Stimulated activated CD8-positive, alpha-beta memory T cell treated with anti-CD3 and anti-CD28 coated beads, Interleukin-15, amount 100 ng/mL, for 24 hours (primary cell): Measurements from ENCODE around the gene PRKACG.
"Not testable (repeated sequence)": the region's sequence is repeated elsewhere in the genome, so short reads cannot be mapped to it uniquely, and the experiment has no call there.

Source experiments
- DNase-seq: peaks from one replicate; pipeline ENCODE4 v3.0.0-alpha.2; 2020; ENCODE audit warnings: low read depth

The PRKACG gene

DNA sequence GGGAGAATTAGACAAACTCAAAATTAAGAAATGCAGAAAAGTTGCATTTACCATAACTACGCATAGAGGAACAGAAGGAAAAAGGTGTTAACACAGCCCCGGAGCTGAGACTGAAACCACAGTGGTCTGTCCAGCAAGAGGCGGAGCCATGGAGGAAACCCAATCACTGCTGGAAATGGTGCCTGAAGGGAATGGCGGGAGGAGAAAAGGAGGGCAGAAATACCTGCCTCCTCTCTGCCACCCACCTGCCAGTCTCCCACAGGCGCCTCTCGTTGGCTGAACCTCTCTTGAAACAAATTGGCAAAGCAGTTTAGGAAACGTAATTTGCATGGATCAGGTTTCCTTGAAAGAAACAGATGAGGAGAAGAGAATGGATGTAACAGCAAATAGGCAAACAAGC, 9.7 kb upstream of the PRKACG start:
- DNase-seq: no peak

DNA sequence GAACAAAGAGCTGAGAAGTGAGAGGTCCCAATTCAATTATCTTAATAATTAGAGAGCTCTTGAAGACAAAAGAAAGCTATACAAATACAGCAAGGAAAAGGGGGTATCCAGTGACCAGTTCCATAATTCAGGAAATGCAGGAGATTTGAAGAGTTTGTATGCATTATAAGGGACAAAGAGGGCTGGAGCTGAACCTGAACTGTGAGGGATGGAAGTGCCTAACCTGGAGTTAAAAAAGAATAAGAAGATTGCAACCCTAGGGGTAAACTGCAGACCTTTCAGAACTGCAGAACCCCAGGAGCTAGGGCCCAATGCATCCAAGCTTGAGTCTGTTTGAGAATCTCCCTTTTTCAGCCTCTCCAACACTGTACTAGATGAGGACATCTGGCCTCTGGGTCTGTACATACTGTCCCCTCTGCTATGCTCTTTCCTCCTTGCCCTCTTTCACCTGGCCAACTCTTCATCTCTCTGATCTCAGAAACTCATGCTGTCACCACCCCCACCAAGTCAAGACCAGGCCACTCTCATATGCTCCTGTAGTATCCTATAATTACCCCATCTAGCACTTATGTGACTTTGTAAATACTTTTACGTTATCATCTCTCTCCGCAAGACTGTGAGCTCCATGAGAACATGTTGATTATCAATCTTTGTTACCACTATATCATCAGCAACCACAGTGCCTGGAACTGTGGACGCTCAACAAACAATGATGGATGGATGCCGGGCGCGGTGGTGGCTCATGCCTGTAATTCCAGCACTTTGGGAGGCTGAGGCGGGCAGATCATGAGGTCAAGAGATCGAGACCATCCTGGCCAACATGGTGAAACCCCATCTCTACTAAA, 6.6 kb upstream of the PRKACG start:
- DNase-seq: no peak

DNA sequence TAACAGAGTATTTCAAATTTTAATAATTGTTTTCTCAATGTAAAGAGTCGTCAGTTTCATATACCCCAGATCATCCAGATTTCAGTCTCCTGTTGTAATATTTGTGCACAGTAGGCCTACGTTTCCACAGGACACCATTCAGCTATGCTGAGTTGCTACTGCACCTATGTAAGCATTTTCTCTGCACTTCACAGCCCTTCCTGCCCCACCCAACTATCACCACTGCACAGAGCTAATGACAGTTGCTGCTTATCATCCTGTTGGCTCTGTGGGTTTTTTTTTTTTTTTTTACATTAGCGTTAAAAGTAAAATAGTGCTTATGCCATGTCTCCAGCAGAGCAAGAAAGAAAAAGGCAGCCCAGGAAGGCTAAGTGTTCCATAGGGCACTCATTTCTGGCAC, 5.9 kb upstream of the PRKACG start:
- no peak for DNase-seq

DNA sequence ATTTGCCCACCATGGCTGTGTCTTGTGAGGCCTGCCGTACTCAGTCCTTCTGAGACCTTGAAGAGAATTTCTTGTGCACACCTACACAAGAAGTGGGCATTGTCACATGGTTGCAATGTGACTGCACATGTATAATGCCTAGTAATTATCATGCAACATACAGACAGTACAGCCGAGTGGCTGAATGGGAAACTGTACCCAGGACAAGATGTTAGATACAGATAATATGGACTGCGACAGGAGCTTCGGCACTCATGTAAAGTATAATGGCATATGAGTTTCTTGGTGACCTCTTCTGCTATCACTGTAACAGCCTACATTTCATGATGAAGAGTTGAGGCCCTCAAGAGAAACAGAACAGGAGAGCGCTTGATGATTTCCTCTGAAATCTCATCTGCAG, 4.8 kb upstream of the PRKACG start:
- DNase-seq: no peak

DNA sequence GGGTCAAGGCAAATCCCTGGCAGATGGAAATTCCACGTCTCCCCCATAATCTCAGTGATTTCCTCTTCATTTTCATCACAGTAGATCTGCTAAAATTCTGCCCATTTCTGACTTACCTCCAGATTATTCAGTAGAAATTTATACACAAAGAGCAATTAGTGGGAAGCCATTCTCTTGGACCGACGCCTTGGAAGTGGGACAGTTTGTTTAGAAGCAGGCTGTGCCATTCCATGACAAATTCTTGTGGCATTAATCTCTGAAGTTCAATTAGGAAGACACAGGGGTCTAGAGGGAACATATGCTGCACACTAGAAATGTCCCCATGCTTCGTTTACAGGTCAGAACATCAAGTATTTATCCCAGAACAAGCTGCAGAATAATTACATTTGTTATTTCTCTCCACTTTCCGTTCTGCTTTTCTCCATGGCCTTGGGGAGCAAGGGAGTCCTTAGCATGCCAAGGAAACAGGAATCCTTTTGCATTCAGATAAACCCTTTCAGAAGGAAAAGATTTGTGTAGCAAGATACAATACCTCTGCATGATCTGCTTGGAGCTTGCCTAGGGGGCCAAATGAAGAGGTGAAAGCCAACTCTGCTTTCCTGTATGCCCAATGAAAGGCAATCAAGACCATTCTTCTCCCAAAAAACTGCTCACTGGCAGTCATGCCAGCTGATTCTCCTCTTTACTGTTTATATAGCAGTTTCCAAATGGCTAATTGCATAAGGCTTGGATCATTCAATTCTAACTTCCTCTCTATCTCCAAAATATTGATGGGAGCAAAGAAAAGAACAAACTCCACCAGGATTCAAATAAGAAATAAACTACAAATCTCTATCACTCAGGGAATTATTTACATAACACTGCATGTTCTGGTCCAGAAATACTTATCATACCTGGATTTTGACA, 2.5 kb upstream of the PRKACG start:
- no peak for DNase-seq

DNA sequence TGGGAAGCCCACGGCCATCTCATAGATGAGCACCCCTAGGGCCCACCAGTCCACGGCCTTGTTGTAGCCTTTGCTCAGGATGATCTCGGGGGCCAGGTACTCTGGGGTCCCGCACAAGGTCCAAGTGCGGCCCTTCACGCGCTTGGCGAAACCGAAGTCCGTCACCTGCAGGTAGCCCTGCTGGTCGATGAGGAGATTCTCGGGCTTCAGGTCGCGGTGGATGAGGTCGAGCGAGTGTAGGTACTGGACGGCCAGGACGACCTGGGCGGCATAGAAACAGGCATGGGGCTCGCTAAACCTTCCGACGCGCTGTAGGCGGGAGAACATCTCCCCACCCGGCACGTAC, 558 bp downstream of the PRKACG start:
- DNase-seq: no peak

DNA sequence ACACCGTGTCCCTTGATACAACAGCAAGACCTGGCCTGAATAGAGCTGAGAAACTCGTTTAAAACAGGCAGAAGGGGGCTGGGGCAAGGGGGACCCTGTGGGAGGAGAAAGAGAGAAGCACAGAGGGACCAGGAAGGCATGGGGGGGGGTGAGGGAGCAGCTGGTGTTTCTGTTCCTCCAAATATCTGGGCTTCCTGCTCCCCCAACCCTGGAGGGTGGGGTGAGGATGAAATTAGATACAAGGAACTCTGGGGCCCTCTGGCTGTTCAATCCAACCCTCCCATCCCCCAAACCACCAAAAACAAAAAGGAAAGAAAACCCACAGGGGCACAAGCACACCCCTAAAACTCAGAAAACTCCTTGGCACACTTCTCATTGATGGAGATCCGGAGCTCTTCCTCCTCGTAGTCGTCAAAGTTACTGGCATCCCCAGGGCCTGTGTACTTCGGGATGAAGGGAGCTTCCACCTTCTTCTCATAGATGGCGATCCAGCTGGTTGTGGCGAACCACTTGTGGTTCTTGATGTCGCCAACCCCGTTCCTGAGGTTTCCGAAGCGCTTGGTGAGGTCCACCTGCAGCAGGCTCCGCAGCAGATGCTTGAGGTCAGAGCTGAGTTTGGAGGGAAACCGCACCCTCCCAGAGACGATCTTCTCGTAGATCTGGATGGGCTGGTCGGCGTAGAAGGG, 1.1 kb downstream of the PRKACG start:
- DNase-seq: no peak

DNA sequence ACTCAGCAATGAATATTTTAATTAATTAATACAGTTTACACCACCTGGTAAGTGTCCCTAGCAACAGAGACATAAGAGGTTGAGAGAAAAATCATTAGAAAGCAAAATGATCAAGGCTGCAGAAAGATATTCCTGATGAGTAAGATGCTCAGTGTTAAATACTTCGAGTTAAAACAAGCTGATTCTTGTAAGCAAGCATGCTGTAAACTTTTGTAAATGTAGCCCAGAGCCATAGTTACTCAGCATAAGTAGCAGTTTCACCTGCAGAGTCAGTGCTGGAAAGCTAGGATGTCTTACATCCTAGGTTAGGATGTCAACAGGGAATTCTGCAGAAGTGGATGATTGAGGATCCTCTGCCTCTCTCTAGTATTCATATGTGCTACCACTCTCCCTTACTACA, 4.2 kb downstream of the PRKACG start:
- DNase-seq: no peak

DNA sequence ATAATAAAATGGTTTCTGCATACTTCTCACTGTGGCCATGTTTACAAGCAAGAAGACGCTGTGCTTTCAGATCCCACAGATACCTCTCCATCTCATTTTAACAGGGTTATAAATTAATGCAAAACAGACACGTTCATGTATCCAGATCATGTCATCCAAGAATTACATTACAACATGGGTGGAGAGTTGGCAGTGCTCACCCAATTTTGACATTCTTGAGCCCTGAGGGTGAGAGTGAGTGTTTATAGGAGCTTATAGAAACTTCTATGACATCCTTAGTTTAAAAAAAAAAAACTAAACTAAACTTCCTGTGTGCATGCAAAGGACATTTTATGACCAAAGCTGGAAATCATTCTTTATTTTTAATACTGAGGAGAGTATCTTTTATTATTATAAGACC, 9.1 kb downstream of the PRKACG start:
- DNase-seq: no peak

DNA sequence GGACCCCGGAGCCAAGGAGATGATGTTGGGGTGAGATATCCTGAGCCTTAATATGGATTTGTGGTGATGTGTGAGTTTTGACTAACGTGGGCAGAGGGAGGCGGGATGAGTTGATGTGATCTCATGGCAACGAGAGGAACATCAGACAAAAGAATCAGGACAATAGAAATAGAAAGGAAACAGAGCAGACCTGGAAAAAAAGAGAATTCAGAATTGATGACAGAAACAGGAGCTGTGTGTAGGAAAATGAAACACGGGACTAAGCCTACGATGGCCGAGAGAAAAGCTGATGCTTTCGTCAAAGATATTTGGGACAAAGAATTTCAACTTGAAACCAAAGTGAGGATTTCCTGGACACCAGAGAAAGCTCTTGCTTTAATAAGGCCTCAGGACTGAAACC, 10.9 kb downstream of the PRKACG start:
- DNase-seq: no peak

DNA sequence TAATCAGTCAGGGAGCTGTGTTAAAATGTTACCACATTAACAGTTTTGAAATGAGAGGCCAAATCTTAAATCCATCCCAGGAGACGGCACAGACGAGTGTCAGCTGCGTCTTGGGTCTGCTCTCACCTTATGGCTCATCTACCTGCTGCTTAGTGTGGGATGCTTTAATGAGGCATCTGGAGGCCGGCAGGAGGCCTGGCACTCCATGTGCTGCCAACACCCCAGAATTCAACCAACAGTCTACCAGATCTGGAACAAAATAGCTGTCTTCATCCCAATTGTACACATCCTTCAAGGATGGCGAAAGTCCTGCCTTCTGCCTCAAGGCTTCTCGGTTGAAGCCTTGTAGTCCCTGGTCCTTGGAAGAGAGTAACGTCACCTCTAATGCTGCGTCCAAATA, 12.0 kb downstream of the PRKACG start:
- no peak for DNase-seq

DNA sequence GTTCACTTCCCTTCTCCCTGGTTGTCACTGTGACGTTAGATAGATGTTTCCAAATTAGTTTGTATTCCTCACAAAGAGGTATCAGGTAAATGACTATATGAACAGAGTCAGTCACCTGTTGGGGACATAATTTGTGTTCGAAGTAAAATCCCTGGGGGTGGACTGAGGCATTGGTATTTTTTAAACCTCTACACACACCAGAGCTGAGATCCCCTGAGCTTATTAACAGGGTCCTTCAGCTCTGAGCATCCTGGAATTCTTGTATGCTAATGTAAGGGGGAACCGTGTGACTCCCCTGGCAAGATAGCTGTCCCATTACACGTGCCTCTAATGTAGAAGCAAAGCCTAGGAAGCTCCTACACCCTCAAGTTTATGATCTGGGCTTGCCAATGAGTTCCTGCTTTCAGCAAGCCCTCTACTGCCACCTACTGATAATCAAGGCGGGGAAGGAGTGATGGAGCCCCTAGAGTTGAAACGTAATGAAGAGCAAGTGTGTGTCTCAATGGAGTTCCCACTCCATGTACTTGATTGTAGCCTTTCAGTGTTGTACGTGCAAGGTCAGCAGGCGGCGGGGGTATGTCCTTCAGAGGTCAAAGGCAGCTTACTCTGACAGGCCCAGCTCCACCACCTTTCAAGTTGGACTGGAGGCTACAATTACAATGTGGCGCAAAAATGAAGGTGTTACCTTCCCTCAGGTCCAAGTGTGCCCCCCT, 14.4 kb downstream of the PRKACG start:
- no peak for DNase-seq

DNA sequence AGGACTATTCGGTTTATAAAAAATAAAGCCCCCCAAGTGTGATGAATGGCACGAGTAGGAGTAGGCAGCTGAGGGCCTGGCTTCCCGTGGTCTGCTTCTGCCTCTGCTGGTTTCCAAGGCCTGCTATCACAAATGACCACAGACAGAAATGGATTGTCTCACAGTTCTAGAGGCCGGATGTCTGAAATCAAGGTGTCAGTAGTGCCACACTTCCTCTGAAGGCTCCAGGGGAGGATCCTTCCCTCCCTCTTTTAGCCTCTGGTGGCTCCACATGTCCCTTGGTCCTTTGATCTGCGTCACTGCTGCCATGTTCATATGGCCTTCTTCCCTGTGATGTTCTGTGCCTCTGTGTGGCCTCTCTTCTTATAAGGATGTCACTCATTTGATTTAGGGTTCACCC, 15.1 kb downstream of the PRKACG start:
- no peak for DNase-seq

DNA sequence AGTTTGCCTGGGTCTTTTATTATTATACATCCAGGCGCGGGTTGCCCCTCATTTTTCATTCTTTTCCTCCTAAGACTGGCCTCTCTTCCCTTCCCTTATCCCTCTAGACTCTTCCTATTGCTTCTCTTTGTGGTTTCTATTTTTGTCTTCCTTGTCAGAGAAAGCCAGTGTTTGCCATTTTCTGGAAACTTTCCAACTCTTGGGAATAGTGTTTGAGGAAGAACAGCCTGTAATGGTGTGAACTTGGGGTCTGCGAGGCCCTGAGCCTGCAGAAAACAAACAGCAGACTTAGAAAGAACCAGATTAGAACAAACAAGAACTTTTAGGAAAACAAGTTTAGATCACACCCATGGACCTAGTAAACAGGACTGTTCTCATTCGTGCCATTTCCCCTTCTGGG, 15.5 kb downstream of the PRKACG start:
- DNase-seq: no peak

DNA sequence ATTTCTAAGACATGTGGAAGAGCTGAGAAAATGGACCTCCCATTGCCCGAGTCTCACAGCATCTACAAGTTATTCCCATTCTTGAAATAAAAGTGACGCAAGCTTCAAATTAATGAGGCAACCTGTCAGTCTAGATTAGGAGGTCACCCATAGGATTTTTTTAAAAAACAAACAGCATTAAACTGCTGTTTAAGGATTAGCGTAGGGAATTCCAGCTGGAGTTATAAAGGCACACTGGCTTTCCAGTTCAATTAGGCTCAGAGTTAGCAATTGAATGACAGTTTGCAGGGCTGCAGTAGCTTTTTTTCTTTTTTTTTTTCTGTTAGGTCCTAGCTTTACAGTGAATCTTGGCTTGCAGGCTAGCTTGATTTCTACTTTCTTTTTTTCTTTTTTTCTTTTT, 16.2 kb downstream of the PRKACG start:
- DNase-seq: no peak

DNA sequence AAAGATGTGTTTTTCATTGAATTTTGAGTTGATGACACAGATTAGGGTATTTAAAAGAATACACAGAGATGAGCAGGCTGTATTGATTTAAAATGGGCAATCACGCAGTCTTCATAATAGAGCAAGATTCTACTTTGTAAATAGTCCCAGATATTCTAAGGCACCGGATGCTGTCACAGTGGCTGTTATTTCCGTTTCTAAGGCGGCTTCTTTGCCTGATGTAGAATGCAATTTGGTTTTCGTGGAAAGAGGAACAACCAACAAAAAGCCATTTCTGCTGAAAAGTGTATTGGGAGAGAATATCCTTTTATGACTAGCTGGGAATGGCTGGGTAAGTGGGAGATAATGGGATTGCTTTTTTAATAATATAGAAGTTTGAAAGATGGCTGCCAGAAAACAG, 17.5 kb downstream of the PRKACG start:
- DNase-seq: no peak

DNA sequence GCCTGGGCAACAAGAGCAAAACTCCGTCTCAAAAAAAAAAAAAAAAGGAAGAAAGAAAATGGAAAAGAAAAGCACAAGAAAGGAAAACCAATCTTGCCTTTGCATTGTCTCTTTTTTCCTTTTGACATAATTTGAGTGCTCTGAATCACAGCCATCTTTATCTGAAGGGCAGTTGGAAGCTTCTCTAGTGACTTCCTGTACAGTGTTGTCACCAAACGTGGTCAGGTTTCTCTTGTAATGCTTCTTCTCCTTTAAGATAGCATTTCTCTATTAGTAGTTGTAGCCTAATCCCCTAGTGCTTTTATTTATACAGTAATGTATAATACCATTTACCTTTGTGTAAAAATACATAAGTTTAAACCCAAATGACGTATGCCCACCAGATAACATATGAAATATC, 18.1 kb downstream of the PRKACG start:
- no peak for DNase-seq

DNA sequence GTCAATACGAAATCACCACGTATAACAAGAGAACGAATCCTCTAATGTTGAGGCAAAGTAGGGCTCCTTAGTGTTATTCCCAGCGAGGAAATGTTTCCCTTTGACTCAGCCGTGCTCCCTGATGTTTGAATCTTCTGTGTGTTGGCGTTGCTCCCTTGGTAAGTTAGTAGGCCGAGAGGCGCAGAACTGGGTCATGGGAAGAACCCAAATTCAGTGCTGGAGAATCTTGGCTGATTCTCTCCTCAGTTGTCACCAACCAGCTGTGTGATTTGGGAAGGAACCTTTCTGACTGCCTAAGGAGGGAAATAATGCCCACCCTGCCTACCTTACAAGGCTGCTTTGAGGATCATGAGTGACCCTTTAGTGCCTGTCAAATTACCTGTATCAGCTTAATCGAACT, 22.5 kb downstream of the PRKACG start:
- DNase-seq: no peak

DNA sequence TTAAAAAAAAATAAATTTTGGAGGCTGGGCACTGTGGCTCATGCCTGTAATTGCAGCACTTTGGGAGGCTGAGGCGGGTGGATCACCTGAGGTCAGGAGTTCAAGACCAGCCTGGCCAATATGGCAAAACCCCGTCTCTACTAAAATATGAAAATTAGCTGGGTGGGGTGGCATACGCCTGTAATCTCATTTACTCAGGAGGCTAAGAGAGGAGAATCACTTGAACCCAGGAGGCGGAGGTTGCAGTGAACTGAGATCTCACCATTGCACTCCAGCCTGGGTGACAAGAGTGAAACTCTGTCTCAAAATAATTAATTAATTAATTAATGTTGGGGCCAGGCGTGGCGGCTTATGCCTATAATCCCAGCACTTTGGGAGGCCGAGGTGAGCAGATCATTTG, 27.0 kb downstream of the PRKACG start:
- DNase-seq: not testable (repeated sequence)

DNA sequence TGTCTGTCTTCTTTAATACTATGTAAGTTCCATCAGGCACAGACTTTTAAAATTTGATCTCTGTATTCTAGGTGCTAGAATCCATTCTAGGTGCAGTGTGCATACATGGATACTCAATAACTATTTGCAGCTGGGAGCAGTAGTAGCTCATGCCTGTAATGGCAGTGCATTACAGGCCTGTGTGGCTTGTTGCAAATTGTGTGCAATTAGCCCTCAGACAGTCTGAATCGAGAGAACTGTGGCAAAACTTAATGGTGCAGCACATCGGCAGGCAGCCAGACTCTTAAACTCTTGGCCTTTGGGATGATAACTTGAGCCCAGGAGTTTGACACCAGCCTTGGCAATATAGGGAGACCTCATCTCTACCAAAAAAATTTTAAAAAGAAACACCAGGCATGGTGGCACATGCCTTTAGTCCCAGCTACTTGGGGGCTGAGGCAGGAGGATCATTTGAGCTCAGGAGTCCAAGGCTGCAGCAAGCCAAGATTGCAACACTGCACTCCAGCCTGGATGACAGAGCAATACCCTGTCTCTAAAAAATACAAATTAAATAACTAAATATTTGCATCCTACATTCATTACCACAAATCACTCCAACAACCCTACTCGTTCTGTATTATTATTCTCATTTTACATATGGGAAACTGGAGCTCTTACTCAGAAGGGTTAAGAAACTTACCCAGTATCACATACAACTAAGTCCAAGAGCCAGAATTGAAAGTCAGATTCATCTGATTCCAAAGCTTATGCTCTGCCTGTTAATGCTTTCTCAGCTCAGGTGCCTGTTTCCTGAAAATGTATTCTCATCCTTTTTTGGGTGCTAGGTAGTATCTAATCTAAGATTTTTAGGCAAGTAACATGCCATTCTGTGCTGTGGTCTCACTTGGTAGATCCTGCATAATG, 30.1 kb downstream of the PRKACG start:
- no peak for DNase-seq

DNA sequence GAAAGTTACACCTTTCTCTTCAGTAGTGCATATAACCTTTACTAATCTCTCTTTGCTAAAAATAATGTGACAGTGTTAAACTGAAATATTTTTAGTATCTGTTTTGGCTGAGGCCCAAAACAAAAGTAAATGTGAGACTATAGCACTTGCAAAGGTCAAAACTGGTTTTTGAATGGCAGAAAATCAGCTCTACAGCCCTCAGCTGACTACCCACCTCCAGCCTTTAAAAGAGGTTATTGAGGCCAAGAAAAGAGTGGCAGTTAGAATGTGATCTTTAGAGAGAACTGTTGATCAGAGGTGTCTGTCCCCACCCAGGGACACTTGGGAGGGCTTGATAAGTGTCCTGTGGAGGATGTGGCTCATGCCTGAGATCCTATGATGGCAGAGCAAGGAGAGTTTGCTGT, 30.9 kb downstream of the PRKACG start:
- DNase-seq: no peak
